ENCODE measurements around the gene DGKI.

Gene DGKI

DNA sequence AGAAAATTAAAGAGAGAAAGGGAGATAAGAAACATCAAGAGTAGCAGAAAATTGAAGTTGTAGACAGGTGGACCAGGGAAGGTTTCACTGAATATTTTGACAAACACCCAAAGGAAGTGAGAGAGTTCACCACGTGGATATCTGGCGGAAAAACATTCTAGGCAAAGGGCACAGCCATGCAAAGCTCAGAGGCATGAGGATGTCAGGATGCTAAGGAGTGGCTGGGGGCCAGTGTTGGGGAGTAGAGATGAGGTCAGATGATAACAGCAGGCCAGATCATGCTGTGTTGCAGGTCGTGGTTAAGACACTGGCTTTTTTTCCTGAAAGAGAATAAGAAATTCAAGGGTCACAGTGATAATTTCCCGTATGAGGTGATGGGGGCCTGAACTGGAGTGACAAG, 181.9 kb downstream of the DGKI start:
- in situ Hi-C loops (cut with HindIII; ENCODE audit: low sequenced_read_pairs), result no loop called here

DNA sequence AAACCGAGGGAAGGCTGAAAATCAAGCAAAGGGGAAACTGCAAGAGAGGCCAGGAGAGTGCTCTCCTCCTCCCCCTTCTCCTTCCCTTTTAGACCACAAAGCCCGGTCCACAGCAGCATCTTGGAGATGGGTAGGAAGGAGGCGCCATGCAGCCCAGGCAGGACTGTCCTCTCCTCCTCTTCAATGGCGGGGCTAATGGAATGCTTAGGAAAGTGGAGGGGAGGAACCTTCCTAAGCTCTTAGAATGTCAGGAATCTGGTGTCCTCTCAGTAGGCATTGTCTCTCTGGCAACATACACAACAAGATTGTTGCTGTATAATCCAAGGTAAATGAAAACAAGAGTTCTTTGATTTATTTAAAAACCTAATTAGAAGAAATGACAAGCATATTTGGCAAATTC, 185.1 kb downstream of the DGKI start:
- in situ Hi-C loops (cut with HindIII; ENCODE audit: low sequenced_read_pairs), result no loop called here

DNA sequence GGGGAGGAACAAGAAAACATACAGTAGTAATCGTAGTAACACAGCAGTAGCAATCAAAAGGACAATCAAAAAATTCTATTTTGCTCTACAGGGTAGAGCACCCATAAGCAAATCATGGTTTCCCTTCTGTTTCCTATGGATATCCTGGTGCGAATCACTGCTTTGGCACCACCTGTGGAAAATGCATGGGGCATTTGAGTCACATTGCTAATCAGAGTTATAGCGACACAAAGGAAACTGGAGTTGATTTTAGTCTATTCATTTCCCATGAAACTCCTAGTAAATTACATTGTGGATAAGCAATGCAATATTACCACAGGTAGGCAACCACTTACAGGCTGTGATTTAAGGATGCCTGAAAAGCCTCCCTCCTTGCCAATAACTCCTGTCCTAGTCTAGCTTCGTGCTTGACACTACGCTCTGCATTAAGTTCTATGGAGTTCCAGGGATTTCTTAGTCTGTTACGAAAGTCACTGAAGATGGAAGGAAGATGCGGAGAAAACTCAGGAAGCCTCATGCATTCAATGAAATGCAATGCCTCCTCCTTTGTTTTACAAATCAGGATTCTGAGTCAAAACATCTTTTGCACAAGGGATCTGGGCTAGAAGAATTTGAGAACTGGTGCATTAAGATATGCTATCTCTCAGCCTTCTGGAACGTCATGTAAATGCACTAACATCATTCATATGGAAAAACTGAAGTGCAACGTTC, 188.4 kb downstream of the DGKI start:
- in situ Hi-C loops (cut with HindIII; ENCODE audit: low sequenced_read_pairs), result no loop called here

DNA sequence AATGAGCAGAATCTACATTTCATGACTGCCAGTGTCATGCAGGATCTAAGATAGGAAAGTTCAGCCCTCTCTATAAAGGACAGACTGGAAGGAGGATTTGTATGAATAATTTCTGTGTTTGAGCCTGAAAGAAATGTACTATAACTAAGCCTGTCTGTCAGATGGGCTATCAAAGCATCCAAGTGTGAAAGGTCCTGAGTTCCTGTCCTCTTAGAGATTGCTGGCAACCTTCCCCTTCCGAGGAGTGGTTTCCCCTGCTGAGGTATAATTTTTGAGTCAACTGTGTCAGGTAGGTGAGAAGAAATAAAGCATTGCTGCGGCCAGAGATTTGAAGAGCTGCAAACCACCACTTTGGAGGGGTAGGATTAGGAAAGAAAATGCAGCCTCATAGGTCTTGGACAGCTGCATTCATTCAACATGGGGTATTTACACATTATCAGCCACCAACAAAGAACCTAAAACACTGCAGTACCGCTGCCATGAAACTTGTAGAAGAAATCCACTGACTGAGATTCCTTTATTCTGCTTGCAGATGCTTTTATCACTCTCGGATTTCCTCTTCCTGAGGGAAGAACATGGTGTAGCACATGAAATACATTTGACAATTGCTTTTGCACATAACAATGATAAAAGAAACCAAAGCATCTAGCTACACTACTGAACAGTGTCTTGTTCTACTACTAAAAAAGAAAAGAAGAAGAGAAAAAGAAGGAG, 189.1 kb downstream of the DGKI start:
- in situ Hi-C loops (cut with HindIII; ENCODE audit: low sequenced_read_pairs), result no loop called here

DNA sequence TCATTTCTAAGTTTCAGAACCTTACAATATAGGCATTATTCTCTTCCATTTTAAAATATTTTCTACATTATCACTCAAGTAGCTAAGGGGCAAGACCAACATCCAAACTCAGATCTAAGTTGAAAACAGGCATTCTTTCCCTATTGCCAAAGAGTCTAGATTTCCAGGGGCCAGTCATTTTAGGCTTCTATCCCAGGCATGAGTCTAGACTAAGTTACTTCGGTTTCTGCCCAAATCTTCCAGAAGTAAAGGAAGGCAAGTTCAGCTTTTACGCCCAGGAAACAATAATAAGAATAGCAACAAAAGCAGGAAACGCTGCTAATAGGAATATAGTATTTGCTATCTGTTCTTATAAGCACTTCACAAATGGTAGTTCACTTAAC, 189.9 kb downstream of the DGKI start:
- in situ Hi-C loops (cut with HindIII; ENCODE audit: low sequenced_read_pairs), result no loop called here

DNA sequence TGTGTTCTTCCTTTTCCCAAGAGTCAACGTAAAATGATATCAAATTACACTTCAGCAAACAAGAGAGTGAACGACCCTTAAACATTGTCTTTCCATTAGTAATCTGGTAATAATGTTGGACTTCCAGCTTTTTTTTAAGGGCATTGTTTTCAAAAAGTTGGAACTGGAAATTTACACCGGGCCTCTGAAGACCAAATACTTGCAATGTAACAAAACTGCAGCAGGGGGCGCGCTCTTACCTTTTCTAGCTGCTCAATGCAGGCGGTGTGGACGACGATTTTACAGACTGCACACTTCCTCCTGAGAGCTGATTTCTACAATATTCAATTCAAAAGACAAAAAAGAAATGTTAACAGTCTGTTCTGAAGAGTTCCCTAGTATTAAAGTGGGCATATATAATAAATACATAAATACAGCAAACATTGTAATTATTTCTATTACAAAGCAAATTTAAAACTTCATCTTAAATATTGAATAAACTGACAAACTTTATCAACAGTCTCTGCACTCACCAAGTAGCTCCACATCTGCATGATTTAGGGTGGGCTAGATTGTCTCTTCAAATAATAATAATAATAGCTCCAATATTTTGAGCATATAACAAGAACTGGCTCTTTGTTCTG, 190.4 kb downstream of the DGKI start:
- in situ Hi-C loops (cut with HindIII; ENCODE audit: low sequenced_read_pairs), result no loop called here

DNA sequence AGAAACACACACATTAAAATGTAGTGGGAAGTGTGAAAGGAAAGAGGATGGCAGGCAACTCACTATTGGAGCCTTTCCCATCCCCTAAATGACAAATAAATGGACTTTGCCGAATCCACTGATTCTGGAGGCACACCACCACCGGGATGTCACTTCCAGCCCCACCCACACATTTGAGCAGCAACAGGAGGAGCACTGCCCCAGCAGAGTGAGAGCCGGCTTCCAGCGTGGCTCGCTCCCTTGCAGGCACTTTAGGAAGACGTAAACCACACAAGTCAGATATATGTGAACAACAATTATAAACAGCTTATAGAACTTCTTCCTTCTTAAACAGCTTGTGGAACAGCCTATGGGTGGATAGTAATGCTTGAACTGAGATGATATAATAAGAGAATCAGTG, 191.0 kb downstream of the DGKI start:
- in situ Hi-C loops (cut with HindIII; ENCODE audit: low sequenced_read_pairs), result no loop called here

DNA sequence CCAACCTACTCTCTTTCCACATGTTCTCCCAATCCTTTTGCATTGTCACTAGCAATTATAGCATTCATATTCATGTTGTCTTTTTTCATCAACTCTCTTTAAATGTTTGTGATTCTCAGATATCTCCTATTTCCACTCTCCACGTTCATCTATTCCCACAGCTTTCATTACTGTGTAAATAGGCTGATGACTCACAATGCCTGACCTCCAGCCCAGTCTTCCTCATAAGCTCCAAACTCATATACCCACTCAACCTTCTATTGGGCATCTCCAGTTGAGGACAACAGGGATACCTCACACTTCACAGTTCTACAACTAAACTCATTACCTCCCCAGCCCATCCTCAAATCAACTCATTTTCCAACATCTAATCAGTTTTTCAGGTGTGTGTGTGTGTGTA, 194.1 kb downstream of the DGKI start:
- in situ Hi-C loops (cut with HindIII; ENCODE audit: low sequenced_read_pairs), result no loop called here

DNA sequence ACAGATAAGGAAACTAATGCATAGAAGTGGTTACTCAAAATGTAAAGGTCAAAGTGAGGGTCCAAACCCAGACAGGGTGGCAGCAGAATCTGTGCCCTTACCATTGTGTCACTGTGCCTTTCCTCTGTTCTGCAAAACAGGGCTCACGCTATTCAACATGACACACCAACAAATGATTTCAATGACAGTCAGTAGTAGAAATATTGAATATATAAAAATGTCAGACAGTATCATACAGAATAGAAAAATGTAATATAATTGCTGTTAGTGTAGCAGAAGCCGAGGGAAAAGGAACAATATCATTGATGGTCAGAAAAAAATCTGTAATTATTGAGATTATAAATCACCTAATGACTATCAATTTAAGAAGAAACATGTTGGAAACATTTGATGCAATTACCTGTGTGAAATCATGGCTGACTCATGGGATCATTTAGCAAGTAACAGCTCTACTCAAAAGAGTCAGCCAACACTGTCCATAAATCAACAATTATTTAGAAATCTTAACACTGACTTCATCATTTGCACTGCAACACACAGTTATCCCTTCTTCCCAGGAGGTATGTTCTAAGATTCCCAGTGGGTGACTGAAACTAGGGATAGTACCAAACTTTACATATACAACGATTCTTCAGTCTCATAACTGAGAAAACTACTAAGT, 198.7 kb downstream of the DGKI start:
- in situ Hi-C loops (cut with HindIII; ENCODE audit: low sequenced_read_pairs), result no loop called here

DNA sequence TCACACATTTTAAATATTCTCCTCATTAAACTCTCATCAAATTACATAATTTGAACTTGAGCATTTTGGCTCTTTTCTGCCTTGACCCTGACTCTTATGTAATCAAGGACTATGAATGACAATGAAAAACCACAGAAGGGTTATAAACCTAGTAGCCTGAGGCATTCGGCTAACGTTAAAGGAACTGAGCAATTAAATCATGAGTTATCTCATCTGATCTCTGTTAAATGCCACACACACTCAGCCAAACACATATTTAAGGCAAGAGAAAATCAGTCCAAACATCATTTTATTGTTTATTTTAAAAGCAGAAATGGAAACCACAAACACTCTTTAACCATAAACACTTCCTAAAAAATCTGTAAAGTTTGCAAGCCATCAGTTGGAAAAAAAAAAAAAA, 204.3 kb downstream of the DGKI start:
- in situ Hi-C loops (cut with HindIII; ENCODE audit: low sequenced_read_pairs), result no loop called here

DNA sequence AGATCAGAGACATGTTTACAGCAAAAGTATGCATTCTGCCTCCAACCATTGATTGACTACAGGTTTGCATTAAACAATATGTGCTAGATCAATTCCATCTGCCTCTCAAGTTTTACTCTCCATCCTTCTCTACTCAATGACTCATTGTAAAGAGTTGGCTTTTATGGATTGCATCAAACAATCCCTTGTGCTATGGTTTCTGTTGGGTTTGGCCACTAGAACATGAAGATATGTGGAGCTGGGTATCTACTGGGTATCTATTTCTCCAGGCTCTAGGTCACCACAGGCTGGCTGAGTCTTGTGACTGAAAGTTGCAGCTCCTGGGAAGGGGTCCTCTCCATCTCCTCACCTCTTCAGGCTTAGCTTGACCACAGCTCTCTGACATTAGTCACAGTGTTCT, 204.7 kb downstream of the DGKI start:
- in situ Hi-C loops (cut with HindIII; ENCODE audit: low sequenced_read_pairs), result no loop called here

DNA sequence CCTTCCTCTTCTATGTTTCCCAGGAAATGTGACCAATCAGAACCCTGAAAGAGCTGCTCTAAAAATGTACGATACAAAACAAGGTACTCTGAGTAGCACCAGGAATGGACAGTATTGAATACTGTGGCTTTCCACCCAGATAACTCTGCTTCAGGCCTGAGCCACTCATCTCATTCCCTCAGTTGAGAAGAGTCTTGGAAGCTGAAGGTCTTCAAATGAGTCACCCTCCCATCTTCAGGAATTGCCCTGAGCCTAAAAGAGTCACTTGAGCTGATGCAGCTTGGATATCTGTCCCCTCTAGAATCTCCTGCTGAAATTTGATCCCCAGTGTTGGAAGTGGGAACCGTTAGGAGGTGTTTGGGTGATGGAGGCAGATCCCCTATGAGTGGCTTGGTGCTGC, 210.4 kb downstream of the DGKI start:
- in situ Hi-C loops (cut with HindIII; ENCODE audit: low sequenced_read_pairs), result no loop called here

DNA sequence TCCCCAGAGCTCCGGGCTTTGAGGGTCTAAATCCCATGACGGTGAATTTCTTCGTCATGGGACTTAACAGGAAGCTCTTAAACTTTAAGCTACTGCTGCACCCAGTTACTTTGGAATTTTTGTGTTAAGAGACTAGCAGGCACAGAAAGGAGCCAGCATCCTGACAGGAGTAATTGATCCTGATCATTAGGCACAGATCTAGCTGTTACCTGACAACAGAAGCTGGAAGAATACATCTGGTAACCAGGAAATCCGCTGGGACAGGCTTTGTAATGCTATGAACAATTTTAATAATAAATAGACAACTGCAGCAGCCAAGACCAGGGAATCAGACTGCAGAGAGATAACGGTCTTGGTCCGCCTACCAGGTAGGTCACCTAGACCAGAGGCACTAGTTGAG, 210.9 kb downstream of the DGKI start:
- in situ Hi-C loops (cut with HindIII; ENCODE audit: low sequenced_read_pairs), result no loop called here

DNA sequence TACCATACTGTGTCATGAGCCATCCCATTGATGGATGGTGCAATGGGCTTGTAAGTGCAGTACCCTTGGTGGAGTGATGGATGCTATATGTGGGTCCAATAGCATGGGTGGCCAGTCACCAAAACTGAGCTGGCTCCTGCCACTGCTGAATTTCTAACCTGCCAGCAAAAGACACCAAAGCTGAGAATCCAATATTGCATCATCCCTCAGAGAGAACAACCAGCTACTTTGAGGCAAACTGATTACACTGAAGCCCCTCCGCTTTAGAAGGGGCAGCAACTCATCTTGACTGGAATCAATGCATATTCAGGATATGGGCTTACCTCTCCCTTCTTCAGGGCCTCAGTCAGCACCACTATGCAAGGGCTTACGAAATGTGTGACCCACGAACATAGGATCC, 211.6 kb downstream of the DGKI start:
- in situ Hi-C loops (cut with HindIII; ENCODE audit: low sequenced_read_pairs), result no loop called here

DNA sequence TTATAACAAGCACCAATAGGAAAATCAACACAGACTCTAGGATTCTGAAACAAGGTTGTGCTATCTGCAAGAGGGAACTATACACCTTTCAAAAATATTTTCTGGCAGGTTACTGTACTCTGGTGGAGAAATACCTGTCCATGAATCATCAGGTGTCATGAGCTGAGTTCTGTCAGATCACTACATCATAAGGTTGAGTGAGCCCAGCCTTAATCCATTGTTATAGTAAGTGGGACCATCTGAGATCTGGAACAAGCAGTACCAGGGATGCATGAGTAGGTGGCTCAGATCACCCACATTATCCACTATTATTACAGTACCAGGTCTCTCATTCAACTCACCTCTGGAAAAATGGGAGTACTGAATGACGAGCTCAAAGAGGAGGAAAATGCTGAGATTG, 212.4 kb downstream of the DGKI start:
- in situ Hi-C loops (cut with HindIII; ENCODE audit: low sequenced_read_pairs), result no loop called here

DNA sequence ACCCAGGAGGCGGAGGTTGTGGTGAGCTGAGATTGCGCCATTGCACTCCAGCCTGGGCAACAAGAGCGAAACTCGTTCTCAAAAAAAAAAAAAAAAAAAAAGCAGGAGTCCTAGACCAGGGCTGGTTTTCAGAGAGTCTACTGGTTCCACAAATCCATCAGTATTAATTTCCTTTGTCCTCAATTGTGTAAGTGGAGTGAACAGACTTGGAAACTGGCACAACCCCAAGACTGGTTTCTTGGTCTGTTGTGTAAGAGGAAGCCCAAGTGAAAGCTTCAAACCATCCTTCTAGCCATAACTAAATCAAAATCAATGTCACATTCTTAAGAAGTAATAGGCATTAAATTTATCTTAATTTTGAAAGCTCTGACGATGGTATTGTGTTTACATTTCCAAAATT, 213.6 kb downstream of the DGKI start:
- in situ Hi-C loops (cut with HindIII; ENCODE audit: low sequenced_read_pairs), result no loop called here

DNA sequence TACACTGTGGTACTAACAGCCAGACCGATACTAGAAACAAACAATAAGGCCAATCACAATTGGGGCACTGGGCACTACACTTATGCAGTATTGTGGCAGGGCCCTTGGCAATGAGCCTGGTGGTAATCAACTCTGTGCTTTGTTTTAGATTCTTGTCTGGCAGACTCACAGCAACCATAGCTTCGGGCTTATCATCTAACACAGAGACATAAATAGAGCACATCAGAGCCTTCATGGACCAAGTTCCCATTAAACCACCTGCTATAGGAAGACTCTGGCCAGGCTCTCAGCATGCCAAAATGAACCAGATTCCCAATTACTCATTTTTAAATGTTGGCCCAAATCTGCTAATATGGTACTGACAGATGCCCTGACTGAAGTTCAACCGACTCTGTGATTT, 218.6 kb downstream of the DGKI start:
- in situ Hi-C loops (cut with HindIII; ENCODE audit: low sequenced_read_pairs), result no loop called here

DNA sequence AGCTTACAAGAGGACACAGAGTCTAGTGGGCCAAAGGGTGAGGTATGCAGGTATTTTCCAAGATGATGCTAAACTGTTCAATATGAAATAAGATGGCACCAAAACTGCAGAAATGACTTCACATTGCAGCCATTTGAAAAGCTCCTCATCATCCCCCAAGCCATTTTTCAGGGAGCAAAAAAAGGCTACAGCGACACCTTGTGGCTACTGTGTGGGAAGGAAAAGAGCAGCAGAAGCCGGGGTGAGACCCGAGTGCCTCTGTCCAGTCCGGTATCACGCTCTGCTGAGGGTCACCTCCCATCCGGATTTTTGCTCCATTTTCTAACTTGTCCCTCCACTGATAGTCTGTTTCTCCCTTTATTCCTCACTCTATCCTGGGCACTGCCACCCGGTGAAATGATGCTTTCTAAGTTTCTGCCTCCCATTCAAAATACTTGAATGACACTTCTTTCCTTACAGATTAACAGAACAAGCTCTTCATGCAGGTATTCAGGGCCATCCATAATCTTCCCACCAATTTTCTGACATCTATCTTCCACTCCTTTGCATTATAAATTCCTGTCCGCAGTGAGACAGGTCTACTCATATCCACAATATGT, 220.2 kb downstream of the DGKI start:
- in situ Hi-C loops (cut with HindIII; ENCODE audit: low sequenced_read_pairs), result no loop called here

DNA sequence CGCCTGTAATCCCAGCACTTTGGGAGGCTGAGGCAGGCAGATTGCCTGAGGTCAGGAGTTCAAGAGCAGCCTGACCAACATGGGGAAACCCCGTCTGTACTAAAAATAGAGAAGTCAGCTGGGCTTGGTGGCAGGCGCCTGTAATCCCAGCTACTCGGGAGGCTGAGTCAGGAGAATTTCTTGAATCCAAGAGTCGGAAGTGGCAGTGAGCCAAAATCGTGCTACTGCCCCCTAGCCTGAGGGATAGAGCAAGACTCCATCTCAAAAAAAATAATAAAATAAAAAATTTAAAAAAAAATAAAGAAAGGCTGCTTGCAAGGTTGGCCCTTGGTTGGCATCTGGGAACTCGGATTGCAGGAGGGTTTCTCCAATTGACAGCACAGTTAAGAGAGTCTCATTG, 221.6 kb downstream of the DGKI start:
- in situ Hi-C loops (cut with HindIII; ENCODE audit: low sequenced_read_pairs), result no loop called here

DNA sequence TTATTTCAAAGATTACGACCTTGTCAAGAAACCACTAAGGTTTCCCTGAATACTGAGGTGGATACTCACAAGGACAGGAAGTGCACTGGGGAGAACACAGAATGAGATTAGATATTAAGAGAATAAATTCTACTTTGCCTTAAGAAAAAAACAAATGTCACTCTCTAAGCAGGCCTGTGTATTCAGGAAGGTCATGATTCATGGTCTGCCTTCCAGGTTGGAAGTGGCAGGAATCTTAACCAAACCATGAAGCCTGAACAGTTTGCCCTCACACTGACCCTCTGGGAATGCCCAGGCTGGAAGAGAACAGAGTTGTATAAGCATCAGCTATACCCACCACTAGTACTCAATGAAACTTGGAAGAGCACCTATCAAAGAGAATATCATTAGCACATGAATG, 227.6 kb downstream of the DGKI start:
- in situ Hi-C loops (cut with HindIII; ENCODE audit: low sequenced_read_pairs), result loop anchor here (25.0 kb wide), 2 partner anchors 393 to 457 kb away; partner anchors contain the start of gene CREB3L2

DNA sequence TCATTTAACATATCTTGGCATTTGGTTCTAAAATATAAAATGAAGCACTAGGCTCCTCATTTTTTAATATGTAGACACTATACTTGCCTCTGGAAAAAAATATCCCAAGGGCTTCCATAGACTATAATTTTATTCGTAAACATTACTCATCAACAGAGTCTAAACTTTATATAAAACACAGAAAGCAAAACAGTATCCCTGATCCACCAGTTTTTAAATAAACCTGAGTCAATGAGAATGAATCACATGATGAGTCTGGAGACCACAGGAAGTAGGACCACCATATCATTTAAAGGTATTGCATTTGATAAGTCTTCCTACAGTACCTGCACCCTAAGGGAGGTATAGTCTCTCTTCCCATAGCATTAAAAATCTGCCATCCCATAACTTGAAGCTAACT, 228.0 kb downstream of the DGKI start:
- in situ Hi-C loops (cut with HindIII; ENCODE audit: low sequenced_read_pairs), result loop anchor here (25.0 kb wide), 2 partner anchors 394 to 456 kb away; partner anchors contain the start of gene CREB3L2

All from endothelial cell of hepatic sinusoid (primary cell).